Mesendoderm (in vitro differentiated cells): ENCODE results near the gene VTN.
"Not testable (repeated sequence)": the region's sequence is repeated elsewhere in the genome, so short reads cannot be mapped to it uniquely, and the experiment has no call there.

Source experiments
- DNase-seq: peaks from one replicate; pipeline ENCODE4 v3.0.0; 2013
- H2AK5ac ChIP-seq: 2 replicates; pipeline ENCODE4 v1.6.1; 2013; ENCODE audit warnings: low read length, inconsistent platforms
- H2BK120ac ChIP-seq: 2 replicates; pipeline ENCODE4 v1.6.1; 2013; ENCODE audit warnings: low read depth, mild to moderate bottlenecking, low read length, moderate library complexity, mixed read lengths
- H2BK15ac ChIP-seq: replicated peaks from 2 replicates; pipeline ENCODE4 v1.6.1; 2013; ENCODE audit warnings: low read depth, mild to moderate bottlenecking, moderate library complexity
- H2BK5ac ChIP-seq: 2 replicates; pipeline ENCODE4 v1.6.1; 2013; ENCODE audit warnings: low read length, inconsistent platforms
- H3K18ac ChIP-seq: 2 replicates; pipeline ENCODE4 v1.6.1; 2013; ENCODE audit warnings: mild to moderate bottlenecking, low read length, mixed read lengths
- H3K23ac ChIP-seq: one replicate; pipeline ENCODE4 v1.6.1; 2013; ENCODE audit warnings: low read length
- H3K27ac ChIP-seq: 2 replicates; pipeline ENCODE4 v1.5.1; 2013; ENCODE audit warnings: low read depth, mild to moderate bottlenecking, inconsistent platforms, low read length, moderate library complexity
- H3K27me3 ChIP-seq: 2 replicates; pipeline ENCODE4 v1.6.1; 2013; ENCODE audit warnings: low read length, control low read depth, mild to moderate bottlenecking, inconsistent platforms; ENCODE audit not compliant: insufficient read depth, poor library complexity
- H3K36me3 ChIP-seq: 2 replicates; pipeline ENCODE4 v1.6.1; 2013; ENCODE audit warnings: low read length, inconsistent platforms; ENCODE audit not compliant: control insufficient read depth, insufficient read depth
- H3K4ac ChIP-seq: one replicate; pipeline ENCODE4 v1.6.1; 2013; ENCODE audit warnings: low read depth, mild to moderate bottlenecking, low read length, moderate library complexity
- H3K4me1 ChIP-seq: 2 replicates; pipeline ENCODE4 v1.6.1; 2013; ENCODE audit warnings: low read depth, low read length, inconsistent platforms; ENCODE audit not compliant: control insufficient read depth
- H3K4me2 ChIP-seq: 2 replicates; pipeline ENCODE4 v1.6.1; 2013; ENCODE audit warnings: low read length
- H3K4me3 ChIP-seq: 2 replicates; pipeline ENCODE4 v1.5.1; 2013; ENCODE audit warnings: mild to moderate bottlenecking, low read length
- H3K56ac ChIP-seq: one replicate; pipeline ENCODE4 v1.6.1; 2013; ENCODE audit warnings: low read length
- H3K79me1 ChIP-seq: 2 replicates; pipeline ENCODE4 v1.6.1; 2013; ENCODE audit warnings: low read length, inconsistent platforms
- H3K79me2 ChIP-seq: 2 replicates; pipeline ENCODE4 v1.6.1; 2013; ENCODE audit warnings: mild to moderate bottlenecking, low read length; ENCODE audit not compliant: control insufficient read depth, insufficient read depth
- H3K9ac ChIP-seq: 2 replicates; pipeline ENCODE4 v1.6.1; 2013; ENCODE audit warnings: low read length, inconsistent platforms
- H4K5ac ChIP-seq: one replicate; pipeline ENCODE4 v1.6.1; 2013; ENCODE audit warnings: low read length
- H4K8ac ChIP-seq: one replicate; pipeline ENCODE4 v1.6.1; 2013; ENCODE audit warnings: low read depth, mild to moderate bottlenecking, control low read depth, low read length, moderate library complexity
- WGBS: extraction: QIAGEN DNeasy Blood & Tissue Kit; methylation state at CpG from one replicate; pipeline ENCODE4 v1.1.7; 2013; ENCODE audit warnings: low lambda C conversion rate, missing lambda C conversion rate; ENCODE audit not compliant: insufficient coverage; ENCODE audit errors: extremely low coverage; 5-methylcytosine and 5-hydroxymethylcytosine counted together

The VTN gene

GRCh38 chr17:28343491-28343932, 26.6 kb downstream of the VTN start:
- H3K4me3 ChIP-seq = no peak overlapping the region
- no peak overlapping the region for H2BK5ac ChIP-seq
- no CpG with 5 or more reads among the region's 10 CpGs for WGBS
- no peak overlapping the region for H2AK5ac ChIP-seq
- H3K4ac ChIP-seq = no peak overlapping the region
- peaks cover 5% of the 10 kb centered on the region for H3K79me1 ChIP-seq
- no peak overlapping the region for H3K23ac ChIP-seq
- H3K27me3 ChIP-seq = no peaks in the 10 kb centered on the region
- no peak overlapping the region for H2BK15ac ChIP-seq
- H3K79me2 ChIP-seq = peaks cover 2% of the 10 kb centered on the region
- no peak overlapping the region for H2BK120ac ChIP-seq
- H3K4me1 ChIP-seq = no peaks in the 10 kb centered on the region
- no peak for DNase-seq
- no peak overlapping the region for H4K5ac ChIP-seq
- no peak overlapping the region for H3K27ac ChIP-seq
- peaks cover 14% of the 10 kb centered on the region for H3K36me3 ChIP-seq
- H3K56ac ChIP-seq = no peak overlapping the region
- no peak overlapping the region for H3K4me2 ChIP-seq
- no peak overlapping the region for H4K8ac ChIP-seq
- no peak overlapping the region for H3K9ac ChIP-seq
- H3K18ac ChIP-seq = no peak overlapping the region

- Histone ChIP-seq H2BK120ac (no peak overlapping the region), H3K9ac (no peak overlapping the region), H3K4me3 (no peak overlapping the region), H2BK15ac (no peak overlapping the region), H2BK5ac (no peak overlapping the region), H3K27ac (no peak overlapping the region), H4K8ac (no peak overlapping the region), H3K4me1 (no peaks in the 10 kb centered on the region), H3K27me3 (no peaks in the 10 kb centered on the region), H3K79me1 (peaks cover 7% of the 10 kb centered on the region), H3K18ac (no peak overlapping the region), H3K4me2 (no peak overlapping the region), H2AK5ac (no peak overlapping the region), H3K36me3 (peaks cover 12% of the 10 kb centered on the region), H3K79me2 (peaks cover 10% of the 10 kb centered on the region), H4K5ac (no peak overlapping the region), H3K23ac (no peak overlapping the region), H3K4ac (no peak overlapping the region), H3K56ac (no peak overlapping the region)
- WGBS = no CpG with 5 or more reads among the region's 14 CpGs
- DNase-seq = no peak
Measured at GRCh38 chr17:28342313-28342712, 27.8 kb downstream of the VTN start.

- H3K9ac ChIP-seq = no peak overlapping the region
- peaks cover 11% of the 10 kb centered on the region for H3K79me1 ChIP-seq
- H2AK5ac ChIP-seq = no peak overlapping the region
- no peak overlapping the region for H2BK5ac ChIP-seq
- H3K4me1 ChIP-seq = peaks cover 3% of the 10 kb centered on the region
- H3K27me3 ChIP-seq = no peaks in the 10 kb centered on the region
- H3K27ac ChIP-seq = no peak overlapping the region
- H3K4me2 ChIP-seq = no peak overlapping the region
- no peak overlapping the region for H3K23ac ChIP-seq
- no peak for DNase-seq
- no peak overlapping the region for H3K56ac ChIP-seq
- H3K79me2 ChIP-seq = peaks cover 17% of the 10 kb centered on the region
- no peak overlapping the region for H3K4ac ChIP-seq
- H3K4me3 ChIP-seq = no peak overlapping the region
- no peak overlapping the region for H4K8ac ChIP-seq
- H4K5ac ChIP-seq = no peak overlapping the region
- WGBS = no CpG with 5 or more reads among the region's 11 CpGs
- no peak overlapping the region for H2BK120ac ChIP-seq
- H3K36me3 ChIP-seq = peaks cover 11% of the 10 kb centered on the region
- no peak overlapping the region for H3K18ac ChIP-seq
- H2BK15ac ChIP-seq = no peak overlapping the region
Measured at GRCh38 chr17:28341516-28341915, 28.6 kb downstream of the VTN start.

GRCh38 chr17:28340374-28340773, 29.7 kb downstream of the VTN start:
- Histone ChIP-seq H4K8ac (no peak overlapping the region), H3K4me2 (no peak overlapping the region), H2BK120ac (no peak overlapping the region), H3K4me1 (peaks cover 3% of the 10 kb centered on the region), H2BK5ac (no peak overlapping the region), H3K36me3 (peaks cover 8% of the 10 kb centered on the region), H3K27me3 (no peaks in the 10 kb centered on the region), H3K27ac (no peak overlapping the region), H2AK5ac (no peak overlapping the region), H3K79me1 (peaks cover 9% of the 10 kb centered on the region), H3K18ac (no peak overlapping the region), H4K5ac (no peak overlapping the region), H3K4ac (no peak overlapping the region), H3K79me2 (peaks cover 18% of the 10 kb centered on the region), H3K9ac (no peak overlapping the region), H2BK15ac (no peak overlapping the region), H3K23ac (no peak overlapping the region), H3K56ac (no peak overlapping the region), H3K4me3 (no peak overlapping the region)
- no peak for DNase-seq
- no CpG with 5 or more reads among the region's 6 CpGs for WGBS

GRCh38 chr17:28339431-28339830, 30.7 kb downstream of the VTN start:
- no peak overlapping the region for H3K4ac ChIP-seq

GRCh38 chr17:28338769-28339212, 31.3 kb downstream of the VTN start:
- not testable (repeated sequence) for H4K5ac ChIP-seq, H3K36me3 ChIP-seq, H2BK120ac ChIP-seq, H2BK5ac ChIP-seq, H3K9ac ChIP-seq, H3K27me3 ChIP-seq, H3K4me2 ChIP-seq, H3K27ac ChIP-seq, H2AK5ac ChIP-seq, H2BK15ac ChIP-seq, H4K8ac ChIP-seq, H3K4ac ChIP-seq, H3K56ac ChIP-seq, H3K23ac ChIP-seq, DNase-seq, H3K4me3 ChIP-seq, H3K4me1 ChIP-seq, H3K18ac ChIP-seq
- Histone ChIP-seq H3K79me2 (peaks cover 18% of the 10 kb centered on the region), H3K79me1 (peaks cover 16% of the 10 kb centered on the region)
- no CpG with 5 or more reads among the region's 8 CpGs for WGBS

More at GRCh38 chr17:28339431-28339830, 30.7 kb downstream of the VTN start:
- no peak overlapping the region for H3K4me2 ChIP-seq
- H3K23ac ChIP-seq = no peak overlapping the region
- no CpG with 5 or more reads among the region's 15 CpGs for WGBS
- H4K8ac ChIP-seq = no peak overlapping the region
- no peak overlapping the region for H2BK120ac ChIP-seq
- H3K79me2 ChIP-seq = peaks cover 18% of the 10 kb centered on the region
- H3K18ac ChIP-seq = no peak overlapping the region
- peaks cover 13% of the 10 kb centered on the region for H3K79me1 ChIP-seq
- H3K4me3 ChIP-seq = no peak overlapping the region
- H2BK15ac ChIP-seq = no peak overlapping the region
- peaks cover 7% of the 10 kb centered on the region for H3K4me1 ChIP-seq
- no peak overlapping the region for H3K27ac ChIP-seq
- H3K56ac ChIP-seq = no peak overlapping the region
- H3K27me3 ChIP-seq = no peaks in the 10 kb centered on the region
- no peak overlapping the region for H4K5ac ChIP-seq
- DNase-seq = no peak
- H3K9ac ChIP-seq = no peak overlapping the region
- no peak overlapping the region for H2BK5ac ChIP-seq
- H3K36me3 ChIP-seq = peaks cover 5% of the 10 kb centered on the region
- H2AK5ac ChIP-seq = no peak overlapping the region
